Muscle of leg (tissue), 11 donors: ENCODE measurements around the gene PRR22. TPM values are rescaled to one million over a fixed set of nuclear protein-coding genes. Genes with fewer than 3 reads are reported as not detected.
"Not testable (repeated sequence)": the region's sequence is repeated elsewhere in the genome, so short reads cannot be mapped to it uniquely, and the experiment has no call there.

Experiments used
- DNase-seq: peaks from one replicate; pipeline ENCODE4 v3.0.0; 2013
- H3K27ac ChIP-seq: one replicate; pipeline ENCODE4 v1.5.1; 2013; ENCODE audit warnings: mild to moderate bottlenecking, low read length, control low read depth
- H3K27me3 ChIP-seq: one replicate; pipeline ENCODE4 v1.6.1; 2013; ENCODE audit warnings: low read length; ENCODE audit not compliant: control insufficient read depth, insufficient read depth
- H3K36me3 ChIP-seq: one replicate; pipeline ENCODE4 v1.6.1; 2013; ENCODE audit warnings: low read length; ENCODE audit not compliant: control insufficient read depth, insufficient read depth
- H3K4me1 ChIP-seq: one replicate; pipeline ENCODE4 v1.6.1; 2013; ENCODE audit warnings: low read length; ENCODE audit not compliant: control insufficient read depth, insufficient read depth
- H3K4me3 ChIP-seq: one replicate; pipeline ENCODE4 v1.5.1; 2013; ENCODE audit warnings: low read length, control low read depth
- H3K9me3 ChIP-seq: replicated peaks from 2 replicates; pipeline ENCODE4 v1.6.1; 2013; ENCODE audit warnings: low read depth, low read length; ENCODE audit not compliant: control insufficient read depth
- WGBS: methylation state at CpG from one replicate; pipeline ENCODE4 v1.1.5; 2013; ENCODE audit warnings: missing lambda C conversion rate; ENCODE audit not compliant: insufficient coverage; 5-methylcytosine and 5-hydroxymethylcytosine counted together
- polyA plus RNA-seq, 8 donors: library from polyadenylated mRNA; unstranded; fragments of 120-200 nt; gene quantifications; one replicate each; pipeline versions ENCODE4 v1.2.1 to v1.2.3, GENCODE V29; 2013; ENCODE audit warnings: inconsistent platforms in 1 of 8, low replicate concordance in 1 of 8; ENCODE audit not compliant: insufficient read length in 8 of 8, insufficient read depth in 1 of 8
- total RNA-seq: library from RNA; stranded (reverse); fragments of 120-200 nt; gene quantifications from one replicate; pipeline ENCODE4 v1.2.4, GENCODE V29; 2013

PRR22 gene
- total and polyA plus RNA-seq, 9 donors, result 0.86 to 2.7 (median 1.3) TPM

DNA sequence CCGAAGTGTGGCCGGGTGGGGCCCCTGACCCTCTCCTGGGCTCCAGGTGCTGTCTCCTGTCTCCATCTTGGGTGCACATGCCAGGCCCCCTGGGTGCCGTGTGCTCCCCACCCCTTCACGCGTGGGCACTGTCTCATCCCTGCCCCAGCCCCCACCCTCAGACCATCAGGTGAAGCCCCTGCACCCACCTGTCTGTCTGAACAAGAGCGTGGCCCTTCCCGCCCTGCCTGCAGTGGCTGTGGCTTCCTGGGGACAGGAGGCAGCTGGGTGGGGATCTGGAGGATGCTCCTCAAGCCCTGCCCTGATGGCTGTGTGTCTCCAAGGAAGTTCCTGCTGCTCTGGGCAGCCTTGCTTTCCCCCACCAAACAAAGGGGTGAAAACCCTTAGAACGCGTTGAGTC lies 2.2 kb downstream of the PRR22 start:
- WGBS, result 94% methylated on average over 6 of the region's 9 CpGs
- H3K4me1 ChIP-seq, result no peaks in the 10 kb centered on the region
- no peak overlapping the region for H3K27ac ChIP-seq
- no peaks in the 10 kb centered on the region for H3K9me3 ChIP-seq
- no peak overlapping the region for H3K4me3 ChIP-seq
- no peaks in the 10 kb centered on the region for H3K27me3 ChIP-seq
- H3K36me3 ChIP-seq, result peaks cover 46% of the 10 kb centered on the region
- DNase-seq, result no peak

DNA sequence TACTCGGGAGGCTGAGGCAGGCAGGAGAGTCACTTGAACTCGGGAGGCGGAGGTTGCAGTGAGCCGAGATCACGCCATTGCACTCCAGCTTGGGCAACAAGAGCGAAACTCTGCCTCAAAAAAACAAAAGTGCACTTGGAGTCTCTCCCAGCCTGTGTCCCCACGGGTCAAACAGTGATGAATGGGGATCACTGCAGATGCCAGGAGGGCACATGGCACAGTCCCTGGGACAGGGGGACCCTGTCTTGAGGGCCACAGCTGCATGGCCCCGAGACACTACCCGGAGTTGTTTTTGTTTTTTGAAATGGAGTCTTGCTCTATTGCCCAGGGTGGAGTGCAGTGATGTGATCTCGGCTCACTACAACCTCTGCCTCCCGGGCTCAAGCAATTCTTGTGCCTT lies 3.6 kb downstream of the PRR22 start:
- H3K4me3 ChIP-seq, DNase-seq: not testable (repeated sequence)
- WGBS, result 87% methylated on average over 11 of the region's 11 CpGs

DNA sequence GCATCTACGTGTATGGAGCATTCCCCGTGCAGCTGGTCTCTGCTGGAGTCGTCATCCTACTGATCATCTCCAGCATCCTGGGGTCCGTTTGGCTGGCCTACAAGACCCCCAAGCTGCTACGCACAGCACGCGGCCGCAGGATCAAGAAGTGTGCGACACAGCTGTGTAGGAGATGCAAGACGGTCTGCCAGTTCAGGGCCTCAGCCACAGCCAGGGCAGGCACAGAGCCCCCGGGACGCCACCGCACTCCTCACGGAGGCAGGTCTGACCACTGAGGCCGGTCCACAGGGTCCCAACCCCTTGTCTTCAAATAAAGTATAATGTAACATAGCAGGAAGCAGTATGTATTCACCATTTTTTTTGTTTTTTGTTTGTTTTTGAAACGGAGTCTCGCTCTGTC lies 6.1 kb downstream of the PRR22 start:
- peaks cover 8% of the 10 kb centered on the region for H3K36me3 ChIP-seq
- 56% methylated on average over 13 of the region's 17 CpGs for WGBS
- H3K4me1 ChIP-seq, result no peaks in the 10 kb centered on the region
- H3K27ac ChIP-seq, result no peak overlapping the region
- no peak for DNase-seq
- no peaks in the 10 kb centered on the region for H3K27me3 ChIP-seq
- no peak overlapping the region for H3K4me3 ChIP-seq
- H3K9me3 ChIP-seq, result no peaks in the 10 kb centered on the region

More for the DNA sequence above, 3.6 kb downstream of the PRR22 start:
- H3K9me3 ChIP-seq, H3K4me1 ChIP-seq, H3K27me3 ChIP-seq, H3K27ac ChIP-seq: not testable (repeated sequence)
- H3K36me3 ChIP-seq, result peaks cover 32% of the 10 kb centered on the region

DNA sequence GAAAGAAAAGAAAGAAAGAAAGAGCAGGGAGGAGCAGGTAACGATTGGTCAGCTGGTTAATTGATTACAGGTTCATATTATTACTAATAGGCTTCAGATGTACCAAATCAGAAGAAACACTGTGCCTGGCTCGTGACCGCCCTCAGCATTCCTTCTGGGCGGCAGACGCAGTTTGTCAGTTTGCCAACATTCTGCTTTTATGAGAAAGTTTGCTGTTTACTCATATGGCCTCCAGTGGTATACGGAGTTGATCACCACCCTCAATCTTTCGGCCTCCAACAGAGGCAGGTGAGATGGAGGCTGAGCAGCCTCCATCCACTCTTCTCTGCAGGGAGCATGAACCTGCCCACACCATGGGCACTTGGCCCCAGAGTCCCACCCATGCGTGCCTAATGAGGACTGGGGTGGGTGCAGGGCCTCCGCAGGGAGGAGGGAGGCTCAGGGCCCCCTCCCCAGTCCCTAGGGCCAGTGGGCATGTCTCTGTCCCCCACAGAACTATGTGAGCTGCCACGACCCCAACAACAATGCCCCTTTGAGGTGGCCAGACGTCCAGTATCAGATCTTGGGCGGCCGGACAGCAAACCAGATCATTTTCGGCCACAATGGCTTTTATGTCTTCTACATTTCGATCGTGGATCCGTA lies 8.8 kb downstream of the PRR22 start:
- no peak overlapping the region for H3K27ac ChIP-seq
- no peaks in the 10 kb centered on the region for H3K9me3 ChIP-seq
- no peak for DNase-seq
- no peaks in the 10 kb centered on the region for H3K36me3 ChIP-seq
- H3K4me1 ChIP-seq, result no peaks in the 10 kb centered on the region
- H3K27me3 ChIP-seq, result no peaks in the 10 kb centered on the region
- no peak overlapping the region for H3K4me3 ChIP-seq
- 64% methylated on average over 15 of the region's 17 CpGs for WGBS

DNA sequence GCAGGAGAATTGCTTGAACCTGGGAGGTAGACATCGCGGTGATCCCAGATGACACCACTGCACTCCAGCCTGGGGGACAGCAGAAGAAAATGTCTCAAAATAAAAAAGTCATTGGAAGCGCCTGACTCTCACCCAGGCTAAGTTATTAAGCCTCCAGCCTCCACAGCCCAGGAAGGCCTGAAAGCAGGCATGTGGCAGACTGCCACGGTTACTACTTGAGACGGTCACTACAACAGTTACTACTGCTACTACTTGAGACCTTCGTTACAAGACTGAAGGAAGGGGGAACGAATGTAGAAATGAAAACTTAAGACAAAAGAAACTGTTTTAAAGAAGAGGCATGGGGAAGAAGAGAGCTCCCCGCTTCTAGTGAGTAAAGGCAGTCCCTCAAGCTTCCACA lies 9.6 kb downstream of the PRR22 start:
- DNase-seq, result no peak

DNA sequence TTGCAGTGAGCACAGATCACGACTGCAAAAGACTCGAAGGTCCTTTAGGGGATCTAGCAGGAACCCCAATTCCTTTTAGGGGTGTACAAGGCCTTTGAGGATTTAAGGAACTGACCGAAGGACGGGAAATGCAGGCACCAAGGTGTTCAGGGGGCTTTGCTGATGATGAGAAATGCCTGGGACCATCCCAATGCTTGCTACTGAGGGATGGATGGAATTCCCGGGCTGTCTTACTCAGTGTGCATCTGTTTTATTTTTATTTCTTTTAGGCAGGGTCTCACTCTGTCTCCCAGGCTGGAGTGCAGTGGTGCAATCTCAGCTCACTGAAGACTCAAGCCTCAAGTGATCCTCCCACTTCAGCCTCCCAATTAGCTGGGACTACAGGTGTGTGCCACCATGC lies 11.3 kb downstream of the PRR22 start:
- Histone ChIP-seq H3K27me3 (no peaks in the 10 kb centered on the region), H3K36me3 (no peaks in the 10 kb centered on the region), H3K9me3 (no peaks in the 10 kb centered on the region), H3K4me3 (no peak overlapping the region), H3K27ac (no peak overlapping the region), H3K4me1 (no peaks in the 10 kb centered on the region)
- no peak for DNase-seq
- WGBS, result 93% methylated on average over 4 of the region's 5 CpGs

More for the DNA sequence above, 9.6 kb downstream of the PRR22 start:
- Histone ChIP-seq H3K36me3 (no peaks in the 10 kb centered on the region), H3K27ac (no peak overlapping the region), H3K27me3 (no peaks in the 10 kb centered on the region), H3K9me3 (no peaks in the 10 kb centered on the region), H3K4me3 (no peak overlapping the region), H3K4me1 (no peaks in the 10 kb centered on the region)
- 89% methylated on average over 3 of the region's 8 CpGs for WGBS

DNA sequence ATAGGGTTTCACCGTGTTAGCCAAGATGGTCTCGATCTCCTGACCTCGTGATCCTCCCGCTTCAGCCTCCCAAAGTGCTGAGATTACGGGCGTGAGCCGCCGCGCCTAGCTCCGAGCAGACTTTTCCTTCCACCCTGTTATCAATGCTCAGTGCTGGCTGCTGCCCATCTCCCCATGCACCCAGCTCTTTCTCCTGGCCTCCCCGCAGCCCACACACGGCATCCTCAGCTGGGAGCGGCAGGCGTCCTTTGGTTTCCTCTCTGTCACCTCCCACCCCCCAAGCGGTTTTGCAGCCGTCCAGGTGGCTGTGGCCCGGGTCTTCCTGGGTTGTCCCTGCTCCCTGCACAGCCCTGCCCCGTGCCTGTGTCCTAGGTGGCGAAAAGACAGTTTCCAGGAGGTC lies 12.1 kb downstream of the PRR22 start:
- 89% methylated on average over 12 of the region's 19 CpGs for WGBS
- DNase-seq, result no peak
- no peaks in the 10 kb centered on the region for H3K4me1 ChIP-seq

DNA sequence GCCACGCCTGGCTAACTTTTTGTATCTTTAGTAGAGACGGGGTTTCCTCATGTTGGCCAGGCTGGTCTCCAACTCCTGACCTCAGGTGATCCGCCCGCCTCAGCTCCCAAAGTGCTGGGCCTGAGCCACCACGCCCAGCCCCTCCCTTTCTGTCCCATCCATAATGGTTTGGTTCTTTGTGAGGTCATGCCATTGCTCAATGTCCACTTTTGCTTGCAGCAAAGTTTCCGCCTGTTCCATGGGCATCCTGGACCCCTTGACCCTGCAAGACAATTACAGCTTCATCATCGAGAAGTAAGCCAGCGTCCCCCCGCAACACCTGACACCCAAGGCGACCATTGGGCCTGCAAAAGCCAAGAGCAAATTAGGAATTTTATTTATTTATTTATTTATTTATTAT lies 16.6 kb downstream of the PRR22 start:
- H3K27me3 ChIP-seq, result no peaks in the 10 kb centered on the region
- H3K4me1 ChIP-seq, result no peaks in the 10 kb centered on the region
- no peak overlapping the region for H3K4me3 ChIP-seq
- WGBS, result 82% methylated on average over 3 of the region's 10 CpGs
- H3K36me3 ChIP-seq, result no peaks in the 10 kb centered on the region
- H3K27ac ChIP-seq, result no peak overlapping the region
- no peak for DNase-seq
- H3K9me3 ChIP-seq, result no peaks in the 10 kb centered on the region

More for the DNA sequence above, 12.1 kb downstream of the PRR22 start:
- H3K9me3 ChIP-seq, result no peaks in the 10 kb centered on the region
- H3K4me3 ChIP-seq, result no peak overlapping the region
- H3K27ac ChIP-seq, result no peak overlapping the region
- no peaks in the 10 kb centered on the region for H3K36me3 ChIP-seq
- H3K27me3 ChIP-seq, result no peaks in the 10 kb centered on the region

DNA sequence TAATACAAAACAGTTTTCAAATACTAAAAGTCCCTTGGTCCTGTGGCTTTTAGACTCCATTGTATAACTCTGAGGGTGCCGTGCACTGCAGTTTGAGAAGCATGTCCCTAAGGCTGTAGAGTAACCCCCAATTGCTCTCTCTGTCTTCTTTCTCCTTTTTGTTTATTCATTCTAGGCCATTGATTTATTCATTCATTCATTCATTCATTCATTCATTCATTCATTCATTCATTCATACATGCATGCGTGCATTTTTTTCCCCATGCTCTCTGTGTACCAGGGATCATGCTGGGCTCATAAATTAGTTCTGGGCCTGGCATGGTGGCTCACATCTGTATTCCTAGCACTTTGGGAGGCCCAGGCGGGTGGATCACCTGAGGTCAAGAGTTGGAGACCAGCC lies 19.3 kb downstream of the PRR22 start:
- no peaks in the 10 kb centered on the region for H3K27me3 ChIP-seq
- H3K4me1 ChIP-seq, result no peaks in the 10 kb centered on the region
- WGBS, result 96% methylated on average over 3 of the region's 3 CpGs
- no peaks in the 10 kb centered on the region for H3K36me3 ChIP-seq
- H3K4me3 ChIP-seq, result no peak overlapping the region
- no peak overlapping the region for H3K27ac ChIP-seq
- H3K9me3 ChIP-seq, result no peaks in the 10 kb centered on the region
- no peak for DNase-seq

DNA sequence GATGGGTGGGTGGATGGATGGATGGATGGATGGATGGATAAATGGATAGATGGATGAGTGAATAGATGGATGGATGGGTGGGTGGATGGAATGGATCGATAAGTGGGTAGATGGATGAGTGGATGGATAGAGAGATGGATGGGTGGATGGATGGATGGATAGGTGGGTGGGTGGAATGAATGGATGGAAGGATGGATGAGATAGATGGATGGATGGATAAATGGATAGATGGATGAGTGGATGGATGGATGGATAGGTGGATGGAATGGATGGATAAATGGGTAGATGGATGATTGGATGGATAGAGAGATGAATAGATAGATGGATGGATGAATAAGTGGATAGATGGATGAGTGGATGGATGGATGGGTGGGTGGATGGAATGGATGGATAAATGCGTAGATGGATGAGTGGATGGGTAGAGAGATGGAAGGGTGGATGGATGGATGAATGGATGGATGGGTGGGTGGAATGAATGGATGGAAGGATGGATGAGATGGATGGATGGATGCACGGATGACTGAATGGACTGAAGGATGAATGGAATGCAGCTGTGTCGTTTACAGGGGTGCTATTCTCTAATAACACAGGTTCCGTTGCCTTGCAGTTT lies 21.8 kb downstream of the PRR22 start:
- H3K9me3 ChIP-seq, result no peaks in the 10 kb centered on the region
- H3K4me1 ChIP-seq, result no peaks in the 10 kb centered on the region
- H3K27ac ChIP-seq, result no peak overlapping the region
- 92% methylated on average over 2 of the region's 5 CpGs for WGBS
- no peaks in the 10 kb centered on the region for H3K27me3 ChIP-seq
- no peak for DNase-seq
- H3K36me3 ChIP-seq, result no peaks in the 10 kb centered on the region
- no peak overlapping the region for H3K4me3 ChIP-seq
